Activated B cell treated with CpG ODN at 0.5 μM for 24 hours (primary cell): ENCODE results near the gene RASGRP2. TPM values are rescaled to one million over a fixed set of nuclear protein-coding genes. Genes with fewer than 3 reads are reported as not detected.

Source experiments
- ATAC-seq: fragments of 200-7000 bp; cut with Tn5 transposase; one replicate; pipeline ENCODE4 v1.10.0; 2021; ENCODE audit warnings: low read depth, mild to moderate bottlenecking, moderate library complexity
- CTCF ChIA-PET: fragments of 350-600 bp; sonication (Branson Sonifier 250); formaldehyde crosslinking; loops from one replicate; lab custom pipeline; 2021; ENCODE audit warnings: antibody characterized with exemption; lab: Charles Lee
- POLR2A ChIA-PET: fragments of 350-600 bp; sonication (Branson Sonifier 250); formaldehyde crosslinking; loops from one replicate; lab custom pipeline; 2021; ENCODE audit warnings: antibody characterized with exemption; lab: Charles Lee
- DNase-seq: peaks from one replicate; pipeline ENCODE4 v3.0.0; 2022
- H3K27ac Mint-ChIP-seq: one replicate; pipeline ENCODE4 v1.8.0; 2020; ENCODE audit warnings: mixed read lengths
- H3K27me3 Mint-ChIP-seq: one replicate; pipeline ENCODE4 v1.8.0; 2021; ENCODE audit warnings: mixed read lengths
- H3K36me3 Mint-ChIP-seq: one replicate; pipeline ENCODE4 v1.8.0; 2021; ENCODE audit warnings: low read depth, mixed read lengths
- H3K4me1 Mint-ChIP-seq: one replicate; pipeline ENCODE4 v1.8.0; 2021; ENCODE audit warnings: mixed read lengths
- H3K4me3 Mint-ChIP-seq: one replicate; pipeline ENCODE4 v1.8.0; 2020; ENCODE audit warnings: mild to moderate bottlenecking, mixed read lengths
- H3K9me3 Mint-ChIP-seq: one replicate; pipeline ENCODE4 v1.8.0; 2020; ENCODE audit warnings: mixed read lengths
- intact Hi-C: fragments of 100-400 bp; cut with micrococcal nuclease; formaldehyde crosslinking; loops from one replicate; pipeline ENCODE4 v1.15.1; 2024
- total RNA-seq: library from RNA; stranded (reverse); gene quantifications from 2 replicates; pipeline ENCODE4 v1.2.3, GENCODE V29; 2022
- TF ChIP-seq, protein P1 (sequence below): fragments of 200-600 bp; IDR thresholded peaks from one replicate; pipeline ENCODE4 v1.8.0; 2022; ENCODE audit warnings: antibody characterized with exemption, mild to moderate bottlenecking

RASGRP2 gene
- total RNA-seq, 1 donor from 2014 or later, result 177 TPM

DNA sequence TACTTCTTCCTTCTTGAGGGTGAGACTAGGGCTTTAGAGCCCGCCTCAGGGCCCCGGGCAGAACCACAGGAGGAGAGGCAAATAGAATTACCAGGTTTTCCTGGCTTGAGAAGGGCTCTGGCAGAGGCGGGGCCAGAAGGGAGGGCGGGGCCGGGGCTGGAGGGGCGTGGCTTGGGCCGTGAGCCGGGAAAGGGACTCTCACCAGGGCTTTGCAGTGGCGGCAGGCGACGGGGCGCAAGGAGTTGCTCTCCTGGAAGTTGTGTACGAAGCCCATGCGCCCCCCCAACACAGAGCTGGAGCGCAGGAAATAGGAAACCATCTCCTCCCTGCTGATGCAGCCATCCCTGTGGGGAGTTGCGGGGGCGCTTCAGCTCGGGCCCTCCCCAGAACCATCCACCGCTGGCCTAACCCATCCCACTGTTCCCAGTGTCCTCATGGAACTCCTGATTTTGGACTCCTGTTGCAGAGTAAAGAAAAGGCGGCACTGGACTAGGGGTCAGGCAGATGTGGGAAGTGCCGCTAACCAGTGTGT is 14.0 kb downstream of the RASGRP2 start:
- ChIA-PET CTCF (no interaction called here), POLR2A (interaction anchor here (0.7 kb wide), 1 partner anchor 10 kb away, joined by 3 read pairs; no protein-coding TSS in a partner anchor)
- no peaks in the 10 kb centered on the region for H3K27me3 Mint-ChIP-seq
- intact Hi-C loops, result no loop called here
- H3K36me3 Mint-ChIP-seq, result peaks cover 69% of the 10 kb centered on the region
- ATAC-seq (peak; percentile 40), DNase-seq (no peak)
- H3K4me3 Mint-ChIP-seq, result no peak overlapping the region
- TF ChIP-seq, protein P1, sequence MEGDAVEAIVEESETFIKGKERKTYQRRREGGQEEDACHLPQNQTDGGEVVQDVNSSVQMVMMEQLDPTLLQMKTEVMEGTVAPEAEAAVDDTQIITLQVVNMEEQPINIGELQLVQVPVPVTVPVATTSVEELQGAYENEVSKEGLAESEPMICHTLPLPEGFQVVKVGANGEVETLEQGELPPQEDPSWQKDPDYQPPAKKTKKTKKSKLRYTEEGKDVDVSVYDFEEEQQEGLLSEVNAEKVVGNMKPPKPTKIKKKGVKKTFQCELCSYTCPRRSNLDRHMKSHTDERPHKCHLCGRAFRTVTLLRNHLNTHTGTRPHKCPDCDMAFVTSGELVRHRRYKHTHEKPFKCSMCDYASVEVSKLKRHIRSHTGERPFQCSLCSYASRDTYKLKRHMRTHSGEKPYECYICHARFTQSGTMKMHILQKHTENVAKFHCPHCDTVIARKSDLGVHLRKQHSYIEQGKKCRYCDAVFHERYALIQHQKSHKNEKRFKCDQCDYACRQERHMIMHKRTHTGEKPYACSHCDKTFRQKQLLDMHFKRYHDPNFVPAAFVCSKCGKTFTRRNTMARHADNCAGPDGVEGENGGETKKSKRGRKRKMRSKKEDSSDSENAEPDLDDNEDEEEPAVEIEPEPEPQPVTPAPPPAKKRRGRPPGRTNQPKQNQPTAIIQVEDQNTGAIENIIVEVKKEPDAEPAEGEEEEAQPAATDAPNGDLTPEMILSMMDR, result no peak
- H3K4me1 Mint-ChIP-seq, result peaks cover 17% of the 10 kb centered on the region
- no peaks in the 10 kb centered on the region for H3K9me3 Mint-ChIP-seq
- peak overlapping the region; percentile 50 for H3K27ac Mint-ChIP-seq

DNA sequence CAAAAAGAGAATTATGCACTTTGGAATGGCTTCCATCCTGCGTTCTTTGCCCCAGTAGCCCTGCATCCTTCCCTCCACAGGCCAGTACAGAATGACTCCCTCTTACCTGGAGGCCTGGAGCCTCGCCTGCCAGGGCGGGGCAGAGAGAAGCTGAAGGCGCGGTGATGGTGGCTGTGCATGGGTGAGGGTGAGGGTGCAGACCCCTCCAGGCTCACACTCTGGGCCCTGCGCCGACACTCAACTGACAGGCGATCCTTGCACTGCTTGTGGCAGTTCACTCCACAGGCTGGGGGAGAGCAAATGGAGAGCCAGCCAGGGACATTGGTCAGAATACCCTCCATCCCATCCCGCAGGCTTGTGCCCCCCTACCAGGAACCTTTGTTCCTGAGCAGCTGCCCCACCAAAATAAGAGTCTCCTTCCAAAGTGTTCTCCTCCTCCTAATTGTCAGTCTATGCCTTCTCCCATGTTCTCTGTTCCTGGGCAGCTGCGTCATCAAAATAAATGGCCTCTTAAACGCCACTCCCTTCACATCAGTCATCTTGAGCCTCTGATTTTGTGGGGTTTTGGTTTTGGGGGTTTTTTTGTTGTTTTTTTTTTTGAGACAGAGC is 15.1 kb downstream of the RASGRP2 start:
- ChIA-PET CTCF (no interaction called here), POLR2A (interaction anchor here (0.6 to 0.7 kb wide), 2 partner anchors 11 to 74 kb away, joined by 3 read pairs; no protein-coding TSS in a partner anchor)
- Mint-ChIP-seq H3K27me3 (no peaks in the 10 kb centered on the region), H3K4me1 (peaks cover 25% of the 10 kb centered on the region), H3K9me3 (no peaks in the 10 kb centered on the region), H3K4me3 (no peak overlapping the region), H3K27ac (peak overlapping the region; percentile 41), H3K36me3 (peaks cover 59% of the 10 kb centered on the region)
- intact Hi-C loops, result no loop called here
- ATAC-seq (no peak), DNase-seq (no peak)
- TF ChIP-seq, protein P1, result no peak

DNA sequence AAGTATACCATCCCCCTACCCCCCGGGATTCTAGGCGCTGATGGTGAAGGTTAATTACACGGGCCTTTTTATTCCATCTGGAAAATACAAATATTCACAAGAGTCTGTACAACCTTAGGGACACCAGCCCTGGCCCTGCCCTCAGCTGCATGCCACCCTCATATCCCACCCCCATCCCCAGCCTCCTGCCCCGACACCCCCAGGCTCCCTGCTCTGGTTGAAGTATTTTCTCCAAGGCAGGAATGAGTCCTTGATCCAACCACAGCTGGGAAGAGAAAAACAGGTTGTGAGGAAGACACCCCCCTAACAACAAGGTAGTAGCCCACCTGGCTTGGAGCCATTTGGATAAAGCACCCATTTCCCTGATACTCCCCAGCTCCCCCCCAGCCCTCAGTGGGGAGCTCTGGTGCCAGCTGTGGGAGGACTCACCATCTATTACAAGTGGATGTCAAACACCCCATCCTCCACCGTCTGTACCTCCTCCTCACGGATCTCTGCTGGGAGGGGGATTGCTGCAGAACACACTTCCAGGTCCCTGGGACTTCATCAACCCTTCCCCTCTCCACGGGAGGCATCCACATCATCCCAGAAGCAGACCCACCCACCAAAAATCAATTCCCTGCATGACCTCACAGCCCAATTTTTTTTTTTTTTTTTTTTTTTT is 16.9 kb downstream of the RASGRP2 start:
- Mint-ChIP-seq H3K27me3 (peaks cover 5% of the 10 kb centered on the region), H3K36me3 (peaks cover 47% of the 10 kb centered on the region), H3K9me3 (no peaks in the 10 kb centered on the region), H3K4me3 (no peak overlapping the region), H3K4me1 (peaks cover 23% of the 10 kb centered on the region), H3K27ac (peak overlapping the region; percentile 53)
- no peak for ATAC-seq
- no peak for DNase-seq
- CTCF ChIA-PET, result interaction anchor here (1.4 kb wide), 1 partner anchor 38 kb away, joined by 3 read pairs; no protein-coding TSS in a partner anchor
- POLR2A ChIA-PET, result interaction anchor here (0.6 to 1.2 kb wide), 4 partner anchors 13 to 1055 kb away, joined by 3 to 9 read pairs (median 4); no protein-coding TSS in a partner anchor
- intact Hi-C loops, result no loop called here
- TF ChIP-seq, protein P1, result no peak

DNA sequence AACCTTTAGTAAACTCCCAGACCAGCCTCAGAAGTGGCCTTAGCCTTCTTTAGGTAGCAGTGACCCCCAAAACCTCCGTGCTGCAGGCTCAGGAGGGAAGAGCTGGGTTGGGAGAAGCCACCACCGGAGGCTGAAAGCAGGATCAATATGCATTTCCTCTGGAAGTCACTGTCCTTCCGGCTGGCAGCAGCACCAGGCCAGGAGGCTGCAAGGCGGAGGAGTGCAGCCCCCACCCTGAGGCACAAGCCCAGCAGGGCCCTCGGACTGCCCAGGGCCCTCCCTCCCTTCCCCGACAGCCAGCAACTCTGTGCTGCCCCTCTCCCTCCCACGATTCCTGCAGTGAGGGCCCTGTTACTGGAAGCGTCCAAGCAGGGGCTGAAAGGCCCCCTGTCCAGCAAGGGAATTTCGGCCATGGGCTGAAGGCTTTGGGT is 17.7 kb downstream of the RASGRP2 start:
- ATAC-seq, result no peak
- peaks cover 22% of the 10 kb centered on the region for H3K4me1 Mint-ChIP-seq
- peaks cover 40% of the 10 kb centered on the region for H3K36me3 Mint-ChIP-seq
- H3K9me3 Mint-ChIP-seq, result no peaks in the 10 kb centered on the region
- POLR2A ChIA-PET, result interaction anchor here (1.2 kb wide), 1 partner anchor 17 kb away, joined by 3 read pairs; no protein-coding TSS in a partner anchor
- no peak overlapping the region for H3K27ac Mint-ChIP-seq
- intact Hi-C loops, result no loop called here
- TF ChIP-seq, protein P1, result no peak
- H3K27me3 Mint-ChIP-seq, result peaks cover 9% of the 10 kb centered on the region
- DNase-seq, result no peak
- CTCF ChIA-PET, result interaction anchor here (1.4 kb wide), 1 partner anchor 37 kb away, joined by 3 read pairs; no protein-coding TSS in a partner anchor
- H3K4me3 Mint-ChIP-seq, result no peak overlapping the region
